ENCODE results near the gene CCDC91. TPM values are rescaled to one million over a fixed set of nuclear protein-coding genes. Genes with fewer than 3 reads are reported as not detected.

Gene CCDC91
- total RNA-seq, 1 experiment from 2014 or later = 35.9 TPM

GRCh38 chr12:28212182-28212581 is 21.9 kb downstream of the CCDC91 start:
- no peak overlapping the region for H3K4me3 Mint-ChIP-seq (ENCODE audit: unreplicated experiment)
- H3K4me1 Mint-ChIP-seq (ENCODE audit: insufficient read depth, unreplicated experiment) = no peaks in the 10 kb centered on the region
- H3K27ac Mint-ChIP-seq (ENCODE audit: low read depth, unreplicated experiment) = no peak overlapping the region
- peaks cover 12% of the 10 kb centered on the region for H3K36me3 Mint-ChIP-seq (ENCODE audit: insufficient read depth, unreplicated experiment)
- no peaks in the 10 kb centered on the region for H3K27me3 Mint-ChIP-seq (ENCODE audit: insufficient read depth, unreplicated experiment)
- no peaks in the 10 kb centered on the region for H3K9me3 Mint-ChIP-seq (ENCODE audit: unreplicated experiment)
- CTCF ChIA-PET = no interaction called here
- POLR2A ChIA-PET = interaction anchor here (1.1 kb wide), 1 partner anchor 16 kb away, joined by 3 read pairs; no protein-coding TSS in a partner anchor
- no peak for DNase-seq (ENCODE audit: unreplicated experiment)
- intact Hi-C loops (cut with micrococcal nuclease) = no loop called here
- no TSS peak for BruUV-seq (replicated peaks)
- no peak for TF ChIP-seq CTCF (IDR thresholded peaks at IDR 0.05; ENCODE audit: unreplicated experiment)

- peaks cover 6% of the 10 kb centered on the region for H3K36me3 Mint-ChIP-seq (ENCODE audit: insufficient read depth, unreplicated experiment)
- BruUV-seq (replicated peaks) = no TSS peak
These were observed 24.8 kb downstream of the CCDC91 start for GRCh38 chr12:28215021-28215420.

GRCh38 chr12:28216016-28216415 is 25.8 kb downstream of the CCDC91 start:
- Mint-ChIP-seq H3K27me3 (ENCODE audit: insufficient read depth, unreplicated experiment) (no peaks in the 10 kb centered on the region), H3K4me1 (ENCODE audit: insufficient read depth, unreplicated experiment) (no peaks in the 10 kb centered on the region)
- BruUV-seq (replicated peaks) = no TSS peak

More at GRCh38 chr12:28215021-28215420, 24.8 kb downstream of the CCDC91 start:
- no peak for TF ChIP-seq CTCF (IDR thresholded peaks at IDR 0.05; ENCODE audit: unreplicated experiment)
- no peak overlapping the region for H3K27ac Mint-ChIP-seq (ENCODE audit: low read depth, unreplicated experiment)
- no peak overlapping the region for H3K4me3 Mint-ChIP-seq (ENCODE audit: unreplicated experiment)
- no peak for DNase-seq (ENCODE audit: unreplicated experiment)
- no peaks in the 10 kb centered on the region for H3K27me3 Mint-ChIP-seq (ENCODE audit: insufficient read depth, unreplicated experiment)
- peaks cover 10% of the 10 kb centered on the region for H3K9me3 Mint-ChIP-seq (ENCODE audit: unreplicated experiment)
- ChIA-PET CTCF (no interaction called here), POLR2A (interaction anchor here (1.4 kb wide), 1 partner anchor 25 kb away, joined by 5 read pairs; the partner anchor contains the start of gene CCDC91)
- intact Hi-C loops (cut with micrococcal nuclease) = no loop called here
- H3K4me1 Mint-ChIP-seq (ENCODE audit: insufficient read depth, unreplicated experiment) = no peaks in the 10 kb centered on the region

GRCh38 chr12:28217805-28218204 is 27.5 kb downstream of the CCDC91 start:
- no peaks in the 10 kb centered on the region for H3K4me1 Mint-ChIP-seq (ENCODE audit: insufficient read depth, unreplicated experiment)
- no TSS peak for BruUV-seq (replicated peaks)
- TF ChIP-seq CTCF (IDR thresholded peaks at IDR 0.05; ENCODE audit: unreplicated experiment) = no peak
- POLR2A ChIA-PET = interaction anchor here (0.6 to 0.7 kb wide), 2 partner anchors 8 to 433 kb away, joined by 3 read pairs; no protein-coding TSS in a partner anchor
- CTCF ChIA-PET = interaction anchor here (0.7 kb wide), 1 partner anchor 778 kb away, joined by 4 read pairs; no protein-coding TSS in a partner anchor
- no peak overlapping the region for H3K4me3 Mint-ChIP-seq (ENCODE audit: unreplicated experiment)
- no peaks in the 10 kb centered on the region for H3K27me3 Mint-ChIP-seq (ENCODE audit: insufficient read depth, unreplicated experiment)
- H3K36me3 Mint-ChIP-seq (ENCODE audit: insufficient read depth, unreplicated experiment) = no peaks in the 10 kb centered on the region
- H3K9me3 Mint-ChIP-seq (ENCODE audit: unreplicated experiment) = peaks cover 21% of the 10 kb centered on the region
- no peak for DNase-seq (ENCODE audit: unreplicated experiment)
- H3K27ac Mint-ChIP-seq (ENCODE audit: low read depth, unreplicated experiment) = no peak overlapping the region
- intact Hi-C loops (cut with micrococcal nuclease) = no loop called here

More at GRCh38 chr12:28216016-28216415, 25.8 kb downstream of the CCDC91 start:
- Mint-ChIP-seq H3K27ac (ENCODE audit: low read depth, unreplicated experiment) (no peak overlapping the region), H3K9me3 (ENCODE audit: unreplicated experiment) (peaks cover 15% of the 10 kb centered on the region), H3K4me3 (ENCODE audit: unreplicated experiment) (no peak overlapping the region), H3K36me3 (ENCODE audit: insufficient read depth, unreplicated experiment) (peaks cover 2% of the 10 kb centered on the region)
- no peak for DNase-seq (ENCODE audit: unreplicated experiment)
- intact Hi-C loops (cut with micrococcal nuclease) = no loop called here
- CTCF ChIA-PET = no interaction called here
- POLR2A ChIA-PET = interaction anchor here (0.6 to 1.4 kb wide), 2 partner anchors 26 to 56 kb away, joined by 3 to 5 read pairs; partner anchors contain the start of gene CCDC91
- no peak for TF ChIP-seq CTCF (IDR thresholded peaks at IDR 0.05; ENCODE audit: unreplicated experiment)

Measured in MCF 10A (cell line).